AG04450 (cell line): ENCODE measurements around the gene USP35. TPM values are rescaled to one million over a fixed set of nuclear protein-coding genes. Genes with fewer than 3 reads are reported as not detected.

Source experiments
- CTCF ChIA-PET: fragments of 300-600, 350-600 bp; formaldehyde crosslinking; extraction: SDS; loops from one replicate; lab custom pipeline; 2022; ENCODE audit warnings: antibody characterized with exemption, inconsistent platforms; lab: Charles Lee
- POLR2A ChIA-PET: fragments of 350-600 bp; formaldehyde crosslinking; extraction: SDS; loops from one replicate; lab custom pipeline; 2021; ENCODE audit warnings: antibody characterized with exemption, inconsistent platforms; lab: Yijun Ruan, JAX
- DNase-seq: peaks from one replicate; pipeline ENCODE4 v3.0.0-alpha.2; 2011; ENCODE audit warnings: low read depth, low spot score
- H3K27ac ChIP-seq: one replicate; pipeline ENCODE4 v1.5.1; 2012; ENCODE audit warnings: low read depth, low read length, control low read depth
- H3K27me3 ChIP-seq: one replicate; pipeline ENCODE4 v1.6.0; 2012; ENCODE audit warnings: low read length; ENCODE audit not compliant: control insufficient read depth, insufficient read depth
- H3K4me3 ChIP-seq: 2 replicates; pipeline ENCODE4 v1.5.1; 2011; ENCODE audit warnings: mild to moderate bottlenecking, low read depth, low read length, control low read depth
- H3K9me3 ChIP-seq: 2 replicates; pipeline ENCODE4 v1.5.1; 2012; ENCODE audit warnings: low read length; ENCODE audit not compliant: control insufficient read depth, insufficient read depth
- polyA plus RNA-seq: library from polyadenylated mRNA; depleted of rRNA; stranded (reverse); fragments of >200 nt; gene quantifications from 2 replicates; pipeline ENCODE4 v1.2.3, GENCODE V29; 2011
- TF ChIP-seq, protein P1 (sequence below): IDR thresholded peaks from 2 replicates; pipeline ENCODE4 v1.5.1; 2011; ENCODE audit warnings: low read depth, low read length, control low read depth, inconsistent platforms

The USP35 gene
- polyA plus RNA-seq, 1 experiment: 5.5 TPM

DNA sequence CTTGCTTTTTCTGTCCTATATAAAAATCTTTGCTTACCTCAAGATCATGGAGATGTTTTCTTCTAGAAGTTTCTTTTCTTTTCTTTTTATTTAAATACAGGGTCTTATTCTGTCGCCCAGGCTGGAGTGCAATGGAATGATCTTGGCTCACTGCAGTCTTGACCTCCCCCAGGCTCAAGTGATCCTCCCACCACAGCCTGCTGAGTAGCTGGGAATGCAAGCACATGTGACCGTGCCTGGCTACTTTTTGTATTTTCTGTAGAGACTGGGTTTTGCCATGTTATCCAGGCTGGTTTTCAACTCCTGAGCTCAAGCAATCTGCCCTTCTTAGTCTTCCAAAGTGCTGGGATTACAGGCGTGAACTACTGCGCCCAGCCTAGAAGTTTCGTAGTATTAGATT is 45.3 kb downstream of the USP35 start:
- Histone ChIP-seq H3K4me3 (no peak overlapping the region), H3K27ac (no peak overlapping the region), H3K27me3 (no peaks in the 10 kb centered on the region), H3K9me3 (no peaks in the 10 kb centered on the region)
- TF ChIP-seq, protein P1, sequence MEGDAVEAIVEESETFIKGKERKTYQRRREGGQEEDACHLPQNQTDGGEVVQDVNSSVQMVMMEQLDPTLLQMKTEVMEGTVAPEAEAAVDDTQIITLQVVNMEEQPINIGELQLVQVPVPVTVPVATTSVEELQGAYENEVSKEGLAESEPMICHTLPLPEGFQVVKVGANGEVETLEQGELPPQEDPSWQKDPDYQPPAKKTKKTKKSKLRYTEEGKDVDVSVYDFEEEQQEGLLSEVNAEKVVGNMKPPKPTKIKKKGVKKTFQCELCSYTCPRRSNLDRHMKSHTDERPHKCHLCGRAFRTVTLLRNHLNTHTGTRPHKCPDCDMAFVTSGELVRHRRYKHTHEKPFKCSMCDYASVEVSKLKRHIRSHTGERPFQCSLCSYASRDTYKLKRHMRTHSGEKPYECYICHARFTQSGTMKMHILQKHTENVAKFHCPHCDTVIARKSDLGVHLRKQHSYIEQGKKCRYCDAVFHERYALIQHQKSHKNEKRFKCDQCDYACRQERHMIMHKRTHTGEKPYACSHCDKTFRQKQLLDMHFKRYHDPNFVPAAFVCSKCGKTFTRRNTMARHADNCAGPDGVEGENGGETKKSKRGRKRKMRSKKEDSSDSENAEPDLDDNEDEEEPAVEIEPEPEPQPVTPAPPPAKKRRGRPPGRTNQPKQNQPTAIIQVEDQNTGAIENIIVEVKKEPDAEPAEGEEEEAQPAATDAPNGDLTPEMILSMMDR: no peak
- POLR2A ChIA-PET: no interaction called here
- CTCF ChIA-PET: interaction anchor here (1.0 kb wide), 1 partner anchor 330 kb away, joined by 3 read pairs; no protein-coding TSS in a partner anchor
- no peak for DNase-seq

DNA sequence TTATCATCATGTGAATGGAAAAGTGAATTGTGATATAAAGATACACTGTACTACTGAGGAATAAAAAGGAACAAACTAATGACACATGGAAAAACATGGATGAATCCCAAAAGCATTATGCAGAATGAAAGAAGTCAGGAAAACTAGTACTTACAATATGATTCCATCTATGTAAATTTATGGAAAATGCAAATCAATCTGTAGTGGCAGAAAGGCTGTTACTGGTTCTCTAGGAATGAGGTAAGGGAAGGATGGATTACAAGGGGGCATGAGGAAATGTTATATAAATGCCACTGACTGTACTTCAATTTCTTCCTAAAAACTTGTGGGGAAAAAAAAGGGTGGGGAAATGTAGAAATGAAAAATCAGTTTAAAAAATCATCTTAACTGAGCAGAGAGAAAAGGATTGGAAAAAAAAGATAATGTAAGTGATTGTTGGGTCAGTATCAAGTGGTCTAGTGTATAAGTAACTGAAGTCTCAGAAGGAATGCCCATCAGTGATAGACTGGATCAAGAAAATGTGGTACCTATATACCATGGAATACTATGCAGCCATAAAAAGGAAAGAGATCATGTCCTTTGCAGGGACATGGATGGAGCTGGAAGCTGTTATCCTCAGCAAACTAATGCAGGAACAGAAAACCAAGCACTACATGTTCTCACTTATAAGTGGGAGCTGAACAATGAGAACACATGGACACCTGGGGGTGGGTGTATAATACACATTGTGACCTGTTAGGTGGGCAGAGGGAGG is 48.8 kb downstream of the USP35 start:
- ChIA-PET CTCF (interaction anchor here (1.1 kb wide), 1 partner anchor 327 kb away, joined by 4 read pairs; no protein-coding TSS in a partner anchor), POLR2A (no interaction called here)
- Histone ChIP-seq H3K4me3 (no peak overlapping the region), H3K27me3 (no peaks in the 10 kb centered on the region), H3K27ac (no peak overlapping the region), H3K9me3 (peaks cover 4% of the 10 kb centered on the region; the same call in 1 of the 2 replicates)
- DNase-seq: no peak
- TF ChIP-seq, protein P1: no peak

DNA sequence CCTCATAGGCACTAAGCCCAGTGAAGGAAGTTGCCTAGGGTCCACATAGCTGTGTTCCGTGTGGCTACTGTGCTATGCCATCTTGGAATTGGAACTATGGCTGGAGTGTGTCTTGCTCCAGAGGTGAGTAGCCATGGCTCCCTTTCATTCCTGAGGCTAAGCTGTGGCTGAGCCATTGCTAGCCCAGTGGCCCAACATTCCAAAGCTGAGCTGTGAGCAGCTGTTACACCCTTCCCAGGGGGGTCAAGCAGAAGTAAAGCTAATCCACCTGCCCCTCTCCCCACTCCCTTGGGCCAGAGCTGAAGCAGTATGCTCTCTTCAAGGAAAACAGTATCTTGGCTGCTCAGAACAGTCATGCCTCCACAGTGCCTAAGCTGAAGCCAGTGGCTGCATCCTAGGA is 51.1 kb downstream of the USP35 start:
- no peak overlapping the region for H3K4me3 ChIP-seq
- ChIA-PET POLR2A (no interaction called here), CTCF (no interaction called here)
- H3K27me3 ChIP-seq: no peaks in the 10 kb centered on the region
- peaks cover 4% of the 10 kb centered on the region for H3K9me3 ChIP-seq
- no peak overlapping the region for H3K27ac ChIP-seq
- TF ChIP-seq, protein P1: no peak
- DNase-seq: no peak

DNA sequence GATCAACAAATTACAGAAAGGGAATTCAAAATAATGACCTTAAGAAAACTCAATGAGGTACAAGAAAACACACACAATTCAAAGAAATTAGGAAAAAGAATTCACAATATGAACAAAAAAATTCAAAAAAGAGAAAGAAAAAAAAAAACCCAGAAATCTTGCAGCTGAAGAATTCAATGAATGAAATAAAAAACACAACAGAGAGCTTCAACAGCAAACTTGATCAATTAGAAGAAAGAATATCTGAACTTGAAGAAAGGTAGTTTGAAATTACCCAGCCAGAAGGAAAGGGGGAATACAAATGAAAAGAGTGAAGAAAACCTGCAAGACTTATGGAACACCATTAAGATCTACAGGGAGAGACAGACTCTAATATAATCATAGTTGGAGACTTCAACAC is 52.8 kb downstream of the USP35 start:
- ChIA-PET CTCF (interaction anchor here (1.1 to 1.3 kb wide), 2 partner anchors 99 to 323 kb away, joined by 4 read pairs; no protein-coding TSS in a partner anchor), POLR2A (no interaction called here)

DNA sequence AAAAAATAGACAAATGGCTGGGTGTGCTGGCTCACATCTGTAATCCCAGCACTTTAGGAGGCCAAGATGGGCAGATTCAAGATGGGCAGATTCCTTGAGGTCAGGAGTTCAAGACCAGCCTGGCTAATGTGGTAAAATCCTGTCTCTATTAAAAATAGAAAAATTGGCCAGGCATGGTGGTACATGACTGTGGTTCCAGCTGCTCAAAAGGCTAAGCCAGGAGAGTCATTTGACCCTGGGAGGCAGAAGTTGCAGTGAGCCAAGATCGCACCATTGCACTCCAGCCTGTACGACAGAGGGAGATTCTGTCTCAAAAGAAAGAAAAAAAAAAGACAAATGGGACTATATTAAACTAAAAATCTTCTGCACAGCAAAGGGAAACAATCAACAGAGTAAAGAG is 55.4 kb downstream of the USP35 start:
- CTCF ChIA-PET: interaction anchor here (1.7 kb wide), 1 partner anchor 320 kb away, joined by 5 read pairs; no protein-coding TSS in a partner anchor
- Histone ChIP-seq H3K27ac (no peak overlapping the region), H3K9me3 (peaks cover 4% of the 10 kb centered on the region), H3K4me3 (no peak overlapping the region), H3K27me3 (no peaks in the 10 kb centered on the region)
- POLR2A ChIA-PET: no interaction called here
- no peak for DNase-seq
- TF ChIP-seq, protein P1: no peak

More for the DNA sequence above, 52.8 kb downstream of the USP35 start:
- Histone ChIP-seq H3K9me3 (peaks cover 4% of the 10 kb centered on the region), H3K27ac (no peak overlapping the region), H3K27me3 (no peaks in the 10 kb centered on the region), H3K4me3 (no peak overlapping the region)
- no peak for DNase-seq
- TF ChIP-seq, protein P1: no peak
